RWPE2 (cell line): Measurements from ENCODE around the gene AOX1.
"Not testable (repeated sequence)": the region's sequence is repeated elsewhere in the genome, so short reads cannot be mapped to it uniquely, and the experiment has no call there.

Experiments used
- ATAC-seq: fragments of 200-7000 bp; cut with Tn5 transposase; 3 replicates; pipeline ENCODE4 v1.9.1; 2021; ENCODE audit warnings: low read depth
- DNase-seq: peaks from one replicate; pipeline ENCODE4 v3.0.0-alpha.2; 2020; ENCODE audit warnings: low spot score
- H3K27ac ChIP-seq: fragments of 450-650 bp; 2 replicates; pipeline ENCODE4 v1.5.1; 2017; ENCODE audit warnings: mild to moderate bottlenecking; ENCODE audit not compliant: poor library complexity, severe bottlenecking
- H3K27me3 ChIP-seq: fragments of 250-450 bp; sonication (Bioruptor Pico); 2 replicates; pipeline ENCODE4 v1.5.1; 2021; ENCODE audit warnings: mild to moderate bottlenecking, moderate library complexity; ENCODE audit not compliant: insufficient read depth, poor library complexity, severe bottlenecking
- H3K36me3 ChIP-seq: fragments of 250-450 bp; sonication (Bioruptor Pico); 2 replicates; pipeline ENCODE4 v1.5.1; 2020; ENCODE audit warnings: low read depth, mild to moderate bottlenecking, moderate library complexity
- H3K4me1 ChIP-seq: fragments of 250-450 bp; sonication (Bioruptor Pico); 2 replicates; pipeline ENCODE4 v1.5.1; 2021; ENCODE audit warnings: mild to moderate bottlenecking, moderate library complexity; ENCODE audit not compliant: insufficient read depth, poor library complexity, severe bottlenecking
- H3K4me3 ChIP-seq: fragments of 250-450 bp; sonication (Bioruptor Pico); 2 replicates; pipeline ENCODE4 v1.5.1; 2021; ENCODE audit warnings: mild to moderate bottlenecking, moderate library complexity; ENCODE audit not compliant: severe bottlenecking
- H3K9me3 ChIP-seq: fragments of 250-450 bp; sonication (Bioruptor Pico); 2 replicates; pipeline ENCODE4 v1.5.1; 2021; ENCODE audit warnings: mild to moderate bottlenecking, moderate library complexity; ENCODE audit not compliant: severe bottlenecking
- TF ChIP-seq, protein P1 (sequence below): fragments of 450-650 bp; IDR thresholded peaks from one replicate; pipeline ENCODE4 v1.5.1; 2017; ENCODE audit warnings: mild to moderate bottlenecking, moderate library complexity; ENCODE audit not compliant: poor library complexity, severe bottlenecking

The AOX1 gene

DNA sequence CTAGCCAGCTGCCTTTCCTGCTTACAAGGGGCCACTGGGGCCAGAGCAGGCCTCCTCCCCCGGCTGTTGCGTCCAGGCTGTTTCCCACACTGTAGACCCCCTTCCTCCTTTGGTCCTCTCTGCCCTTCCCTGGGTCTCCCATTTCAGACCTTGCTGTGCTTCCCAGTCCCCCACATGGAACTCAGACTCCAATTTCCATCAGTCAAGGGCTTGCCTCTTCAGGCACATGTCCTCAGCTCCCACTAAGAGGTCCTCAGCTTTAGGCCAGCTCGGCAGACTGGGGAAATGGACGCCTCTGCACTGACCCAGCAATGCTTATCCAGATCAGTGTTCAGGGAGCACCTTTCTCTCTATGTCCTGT lies 127.9 kb downstream of the AOX1 start:
- H3K4me3 ChIP-seq = no peak overlapping the region
- H3K9me3 ChIP-seq = no peaks in the 10 kb centered on the region
- no peaks in the 10 kb centered on the region for H3K36me3 ChIP-seq
- peak overlapping the region; percentile 64 for H3K27ac ChIP-seq
- DNase-seq (no peak), ATAC-seq (0 out of 3 replicates have a peak, but pooled peaks have one; percentile 5)
- H3K27me3 ChIP-seq = no peaks in the 10 kb centered on the region
- TF ChIP-seq, protein P1, sequence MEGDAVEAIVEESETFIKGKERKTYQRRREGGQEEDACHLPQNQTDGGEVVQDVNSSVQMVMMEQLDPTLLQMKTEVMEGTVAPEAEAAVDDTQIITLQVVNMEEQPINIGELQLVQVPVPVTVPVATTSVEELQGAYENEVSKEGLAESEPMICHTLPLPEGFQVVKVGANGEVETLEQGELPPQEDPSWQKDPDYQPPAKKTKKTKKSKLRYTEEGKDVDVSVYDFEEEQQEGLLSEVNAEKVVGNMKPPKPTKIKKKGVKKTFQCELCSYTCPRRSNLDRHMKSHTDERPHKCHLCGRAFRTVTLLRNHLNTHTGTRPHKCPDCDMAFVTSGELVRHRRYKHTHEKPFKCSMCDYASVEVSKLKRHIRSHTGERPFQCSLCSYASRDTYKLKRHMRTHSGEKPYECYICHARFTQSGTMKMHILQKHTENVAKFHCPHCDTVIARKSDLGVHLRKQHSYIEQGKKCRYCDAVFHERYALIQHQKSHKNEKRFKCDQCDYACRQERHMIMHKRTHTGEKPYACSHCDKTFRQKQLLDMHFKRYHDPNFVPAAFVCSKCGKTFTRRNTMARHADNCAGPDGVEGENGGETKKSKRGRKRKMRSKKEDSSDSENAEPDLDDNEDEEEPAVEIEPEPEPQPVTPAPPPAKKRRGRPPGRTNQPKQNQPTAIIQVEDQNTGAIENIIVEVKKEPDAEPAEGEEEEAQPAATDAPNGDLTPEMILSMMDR = no peak
- peaks cover 9% of the 10 kb centered on the region for H3K4me1 ChIP-seq

DNA sequence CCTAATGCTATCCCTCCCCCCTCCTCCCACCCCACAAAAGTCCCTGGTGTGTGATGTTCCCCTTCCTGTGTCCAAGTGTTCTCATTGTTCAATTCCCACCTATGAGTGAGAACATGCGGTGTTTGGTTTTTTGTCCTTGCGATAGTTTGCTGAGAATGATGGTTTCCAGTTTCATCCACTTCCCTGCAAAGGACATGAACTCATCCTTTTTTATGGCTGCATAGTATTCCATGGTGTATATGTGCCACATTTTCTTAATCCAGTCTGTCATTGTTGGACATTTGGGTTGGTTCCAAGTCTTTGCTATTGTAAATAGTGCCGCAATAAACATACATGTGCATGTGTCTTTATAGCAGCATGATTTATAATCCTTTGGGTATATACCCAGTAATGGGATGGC lies 129.2 kb downstream of the AOX1 start:
- not testable (repeated sequence) for DNase-seq, H3K27me3 ChIP-seq, H3K4me3 ChIP-seq, H3K4me1 ChIP-seq, H3K36me3 ChIP-seq, H3K27ac ChIP-seq, H3K9me3 ChIP-seq, ATAC-seq

DNA sequence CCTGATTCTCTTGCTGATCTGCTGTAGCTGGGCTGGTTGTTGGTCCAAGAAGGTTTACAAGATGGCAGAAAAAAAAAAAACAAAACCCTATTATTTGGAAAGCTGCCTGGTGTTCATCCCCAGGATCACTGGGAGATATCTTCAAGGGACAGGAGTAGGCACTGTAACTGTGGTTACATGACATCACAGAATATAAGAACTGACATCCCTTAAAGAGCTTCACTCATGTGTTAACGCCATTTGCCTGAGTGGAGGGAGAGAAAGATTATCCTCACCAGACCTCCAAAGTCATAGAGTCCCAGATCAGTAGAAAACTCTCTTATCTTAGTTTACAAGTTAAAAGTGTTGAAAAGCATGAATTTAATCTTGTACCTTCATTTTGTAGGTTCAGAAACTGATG lies 130.6 kb downstream of the AOX1 start:
- peaks cover 9% of the 10 kb centered on the region for H3K4me1 ChIP-seq
- DNase-seq (no peak), ATAC-seq (no peak)
- TF ChIP-seq, protein P1 = no peak
- H3K27me3 ChIP-seq = no peaks in the 10 kb centered on the region
- no peaks in the 10 kb centered on the region for H3K36me3 ChIP-seq
- no peaks in the 10 kb centered on the region for H3K9me3 ChIP-seq
- H3K27ac ChIP-seq = no peak overlapping the region
- H3K4me3 ChIP-seq = no peak overlapping the region
